Epithelial cell of prostate (primary cell): ENCODE data around the gene HOXC10.

Experiments
- DNase-seq: peaks from one replicate; pipeline ENCODE4 v3.0.0-alpha.2; 2011; ENCODE audit warnings: low read depth, low spot score
- H3K27ac ChIP-seq: fragments of 450-650 bp; 2 replicates; pipeline ENCODE4 v1.5.1; 2017; ENCODE audit warnings: mild to moderate bottlenecking

The HOXC10 gene

DNA sequence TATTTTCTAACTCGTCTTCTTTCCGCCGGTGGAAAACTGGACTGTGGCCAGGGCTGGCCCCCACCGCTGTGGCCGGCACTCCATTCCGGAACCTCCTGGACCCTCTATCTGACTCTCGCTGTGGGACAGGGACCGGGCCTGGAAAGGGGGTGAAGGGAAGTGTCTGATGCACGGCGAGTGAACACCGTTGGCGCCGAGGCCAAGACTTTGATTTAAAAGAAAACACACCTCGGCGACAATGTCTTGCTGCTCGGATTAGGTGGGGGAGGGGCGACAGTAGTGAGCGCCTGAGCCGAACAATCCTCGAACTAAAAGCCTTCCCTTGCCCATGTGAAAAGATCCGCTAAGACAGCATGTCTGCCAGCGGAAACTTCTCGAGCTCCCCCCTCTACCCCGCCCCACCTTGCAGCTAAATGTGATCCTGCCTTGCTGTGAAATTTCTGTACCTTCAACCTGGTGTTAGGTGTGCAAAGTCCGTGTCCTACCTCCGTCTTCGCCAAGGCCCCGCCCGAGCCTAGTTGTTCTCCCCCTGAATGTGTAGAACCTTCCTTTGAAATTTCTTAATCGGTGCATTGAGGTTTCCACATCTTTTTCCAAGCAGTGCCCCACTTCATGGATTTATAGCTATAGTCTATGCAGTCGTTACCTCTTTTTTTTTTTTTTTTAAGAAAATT, 9.3 kb upstream of the HOXC10 start:
- no peak for DNase-seq
- H3K27ac ChIP-seq, result no peak overlapping the region

DNA sequence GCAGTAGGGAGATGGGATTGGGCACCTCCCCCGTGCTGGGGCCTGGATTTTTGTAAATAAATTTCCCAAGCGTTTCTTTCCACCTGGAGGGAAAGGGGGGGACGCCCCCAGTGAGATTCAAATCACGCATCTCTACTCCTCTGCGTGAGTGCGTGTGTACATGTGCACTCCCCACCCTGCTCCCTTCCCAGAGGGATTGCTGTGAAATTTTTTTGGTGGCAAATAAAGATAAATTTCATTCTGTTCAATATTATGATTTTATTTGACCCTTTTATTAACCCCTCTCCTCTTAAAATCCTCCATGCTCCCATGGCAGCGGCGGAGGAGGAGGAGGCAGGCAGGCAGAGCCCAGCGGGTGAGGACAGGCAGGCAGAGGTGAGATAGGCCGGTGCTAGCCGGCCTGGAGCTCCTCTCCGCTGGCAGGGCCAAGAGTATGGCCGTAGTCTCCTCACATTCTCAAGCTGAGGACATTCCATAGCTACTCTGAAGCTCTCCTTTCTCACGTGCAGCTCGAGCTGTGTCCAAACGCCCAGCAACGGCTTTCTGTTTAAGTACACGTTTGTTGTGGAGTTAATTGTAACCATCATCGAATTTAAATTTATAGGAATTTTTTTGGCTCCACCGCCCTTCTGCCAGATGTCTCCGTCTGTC, 8.6 kb upstream of the HOXC10 start:
- no peak for DNase-seq
- no peak overlapping the region for H3K27ac ChIP-seq

DNA sequence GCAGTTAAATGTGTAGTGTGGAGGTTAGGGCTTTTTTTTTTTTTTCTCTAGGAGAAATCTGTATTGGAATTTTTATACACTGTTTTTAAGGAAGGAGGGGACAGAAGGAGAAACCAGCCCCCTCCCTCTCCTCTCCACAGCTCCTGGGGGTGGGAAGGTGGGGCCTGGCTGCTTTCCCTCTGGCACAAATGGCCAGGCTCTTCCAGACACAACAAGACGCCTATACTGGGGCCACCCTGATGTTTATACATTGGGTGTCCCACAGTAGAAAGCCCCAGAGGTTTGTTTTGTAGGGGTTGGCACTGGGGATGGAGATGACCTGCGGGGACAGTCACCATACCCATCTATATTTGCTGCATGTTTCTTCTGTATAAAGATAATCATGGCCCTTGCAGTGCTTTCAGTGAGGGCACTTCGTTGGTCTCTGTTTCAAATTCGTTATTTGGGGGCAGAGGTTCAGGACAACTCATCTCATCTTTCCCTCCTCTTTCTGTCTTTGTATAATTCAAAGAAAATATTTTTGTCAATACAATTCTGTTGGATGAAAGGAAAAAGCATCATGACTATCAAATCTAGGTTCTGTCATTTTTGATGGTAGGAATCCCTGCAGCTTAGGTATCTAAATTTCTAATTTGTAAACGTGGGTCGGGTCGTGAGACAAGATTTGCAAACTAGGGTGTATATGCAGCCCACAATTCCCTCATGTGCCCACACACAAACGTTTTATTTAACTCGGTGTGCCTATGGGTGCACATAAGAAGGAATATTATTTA, 7.9 kb upstream of the HOXC10 start:
- no peak for DNase-seq
- no peak overlapping the region for H3K27ac ChIP-seq

DNA sequence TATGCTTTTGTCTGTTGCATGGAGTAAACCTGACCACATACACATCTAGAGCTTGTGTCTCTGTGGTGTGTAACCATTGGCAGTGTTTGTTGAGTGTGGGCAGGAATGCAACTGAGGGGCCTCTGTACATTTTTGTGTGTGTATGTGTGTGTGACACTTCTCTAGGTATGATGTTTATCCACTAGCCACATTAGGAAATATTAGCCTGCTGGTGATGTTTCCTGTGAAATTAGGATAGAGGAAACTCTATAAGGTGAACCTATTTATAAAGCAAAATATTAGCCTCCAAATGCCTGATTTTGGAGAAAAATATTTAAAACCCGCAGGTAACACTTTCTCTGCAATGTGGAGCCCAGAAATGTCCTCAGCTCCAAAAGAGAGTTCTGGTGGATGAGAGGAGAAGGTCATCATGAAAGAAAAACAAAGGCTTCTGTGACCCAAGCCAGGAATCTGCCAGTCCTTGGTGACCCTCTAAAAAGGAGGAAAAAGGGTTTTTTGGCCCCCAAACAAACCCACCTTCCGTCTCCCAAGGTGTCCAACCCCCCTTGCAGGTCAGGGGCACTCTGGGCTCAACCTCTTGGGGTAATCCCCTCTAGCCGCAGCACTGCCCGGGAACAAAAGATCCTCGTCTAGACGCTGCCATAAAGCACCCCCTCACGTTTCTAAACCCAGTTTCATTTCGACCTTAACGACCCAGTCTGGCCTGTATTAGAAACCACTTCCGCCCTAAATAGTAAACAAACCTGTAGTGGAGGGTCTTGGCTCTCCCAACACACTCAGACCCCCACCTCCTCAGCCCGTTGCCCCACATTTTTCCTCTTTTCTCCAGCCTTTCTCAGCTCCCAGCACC, 7.1 kb upstream of the HOXC10 start:
- no peak for DNase-seq
- H3K27ac ChIP-seq, result no peak overlapping the region

DNA sequence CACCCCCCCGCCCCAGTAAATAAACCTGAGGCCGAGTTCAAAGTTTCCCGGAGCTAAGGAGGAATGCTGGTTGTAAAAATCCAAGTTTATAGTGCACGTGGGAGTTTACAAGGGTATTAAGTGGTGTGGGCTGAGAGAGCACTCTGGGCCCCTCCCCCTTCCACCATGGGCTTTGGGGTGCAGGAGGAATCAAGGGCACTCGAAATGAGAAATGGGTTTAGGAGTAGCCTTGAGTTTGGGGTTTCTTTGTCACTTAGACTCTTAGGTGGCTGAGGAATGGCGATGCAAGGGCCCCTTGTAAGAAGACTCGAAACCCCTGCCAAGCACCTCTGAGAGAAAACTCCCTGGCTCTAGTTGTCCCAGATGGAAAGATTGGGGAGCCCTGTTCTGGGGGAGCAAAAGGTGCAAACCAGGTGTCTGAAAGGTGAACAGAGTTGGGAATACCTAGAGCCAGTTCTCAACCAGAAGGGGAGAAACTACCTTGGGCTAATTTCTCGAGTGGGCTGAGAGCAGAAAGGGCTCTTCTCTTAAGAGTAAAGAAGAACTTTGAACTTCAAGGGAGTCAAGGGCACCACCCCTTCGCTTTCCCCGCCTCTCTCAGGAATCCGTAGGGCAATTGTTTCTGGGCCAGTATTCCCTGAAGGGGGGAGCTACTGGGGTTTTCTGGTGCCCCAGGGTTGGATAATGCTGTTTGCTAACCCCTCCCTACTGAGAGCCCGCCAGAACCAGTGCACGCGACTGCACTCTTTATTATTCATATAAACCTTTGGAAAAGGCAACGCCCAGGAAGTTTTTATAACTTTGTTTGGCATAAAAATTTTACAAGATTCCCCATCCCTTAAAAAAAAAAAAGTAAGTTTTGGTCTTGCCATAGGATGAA, 6.2 kb upstream of the HOXC10 start:
- no peak for DNase-seq
- H3K27ac ChIP-seq, result no peak overlapping the region

DNA sequence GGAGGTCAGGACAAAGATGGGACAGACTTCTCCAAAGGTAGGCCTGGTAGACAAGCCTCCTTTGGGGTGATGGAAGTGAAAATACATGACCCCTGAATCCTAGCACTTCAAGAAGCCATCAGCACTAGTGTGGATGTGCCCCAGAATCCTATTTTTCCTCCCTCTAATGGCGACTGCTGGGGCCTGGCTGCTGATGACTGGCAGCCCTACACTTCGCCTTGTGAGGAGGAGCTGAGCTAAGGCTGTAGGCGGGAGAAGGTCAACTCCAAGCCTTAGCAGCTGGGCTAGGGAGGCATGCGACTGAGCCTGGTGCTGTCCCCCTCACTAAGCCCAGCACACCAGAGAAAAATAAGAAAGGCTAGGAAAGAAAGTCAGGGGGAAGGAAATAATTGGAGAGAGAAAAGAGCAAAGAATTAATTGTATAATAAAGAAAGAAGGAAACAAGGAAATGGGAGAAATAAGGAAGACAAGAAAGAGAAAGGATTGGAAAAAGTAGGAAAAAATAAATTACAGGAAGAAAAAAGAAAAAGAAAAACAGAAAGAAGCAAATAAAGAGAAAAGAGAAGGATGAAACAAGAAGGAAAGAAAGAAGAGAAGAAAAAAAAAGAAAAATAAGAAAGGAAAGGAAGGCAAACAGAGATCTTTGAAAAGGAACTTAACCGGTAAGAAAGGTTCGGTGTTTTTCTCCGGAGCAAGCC, 4.7 kb upstream of the HOXC10 start:
- H3K27ac ChIP-seq, result no peak overlapping the region
- no peak for DNase-seq

DNA sequence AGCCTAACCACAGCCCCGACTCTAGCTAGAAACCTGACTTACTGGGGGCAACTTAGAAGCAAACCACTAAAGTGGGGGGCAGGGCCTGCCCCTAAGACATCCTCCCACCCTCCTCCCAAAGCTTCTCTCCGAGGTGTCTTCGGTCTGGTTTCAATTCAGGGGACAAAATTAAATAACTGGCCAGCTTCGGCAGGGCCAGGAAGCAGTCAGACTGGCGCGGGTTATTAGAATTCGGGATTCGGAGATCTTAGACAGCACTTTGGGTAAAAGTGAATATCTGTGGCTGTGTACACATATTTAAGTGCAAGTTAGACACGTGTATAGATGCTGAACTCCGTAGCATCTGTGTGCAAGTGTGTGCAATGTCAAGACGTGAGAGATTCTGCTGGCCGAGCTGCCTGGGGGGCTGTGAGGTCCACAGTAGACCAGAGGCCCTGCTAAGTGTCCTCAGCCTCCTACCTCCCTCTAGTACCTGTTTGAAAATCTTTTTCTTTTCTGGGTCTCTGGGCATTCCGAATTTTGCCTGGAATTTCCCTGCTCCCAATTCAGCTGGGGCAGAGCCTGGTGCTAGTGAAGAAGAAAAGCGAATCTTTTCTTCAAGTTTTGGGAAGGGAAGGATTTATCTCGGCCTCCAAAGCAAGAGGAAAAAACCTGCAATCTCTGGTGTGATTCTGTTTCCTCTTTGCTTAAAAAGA, 4.0 kb upstream of the HOXC10 start:
- DNase-seq, result no peak
- H3K27ac ChIP-seq, result no peak overlapping the region

DNA sequence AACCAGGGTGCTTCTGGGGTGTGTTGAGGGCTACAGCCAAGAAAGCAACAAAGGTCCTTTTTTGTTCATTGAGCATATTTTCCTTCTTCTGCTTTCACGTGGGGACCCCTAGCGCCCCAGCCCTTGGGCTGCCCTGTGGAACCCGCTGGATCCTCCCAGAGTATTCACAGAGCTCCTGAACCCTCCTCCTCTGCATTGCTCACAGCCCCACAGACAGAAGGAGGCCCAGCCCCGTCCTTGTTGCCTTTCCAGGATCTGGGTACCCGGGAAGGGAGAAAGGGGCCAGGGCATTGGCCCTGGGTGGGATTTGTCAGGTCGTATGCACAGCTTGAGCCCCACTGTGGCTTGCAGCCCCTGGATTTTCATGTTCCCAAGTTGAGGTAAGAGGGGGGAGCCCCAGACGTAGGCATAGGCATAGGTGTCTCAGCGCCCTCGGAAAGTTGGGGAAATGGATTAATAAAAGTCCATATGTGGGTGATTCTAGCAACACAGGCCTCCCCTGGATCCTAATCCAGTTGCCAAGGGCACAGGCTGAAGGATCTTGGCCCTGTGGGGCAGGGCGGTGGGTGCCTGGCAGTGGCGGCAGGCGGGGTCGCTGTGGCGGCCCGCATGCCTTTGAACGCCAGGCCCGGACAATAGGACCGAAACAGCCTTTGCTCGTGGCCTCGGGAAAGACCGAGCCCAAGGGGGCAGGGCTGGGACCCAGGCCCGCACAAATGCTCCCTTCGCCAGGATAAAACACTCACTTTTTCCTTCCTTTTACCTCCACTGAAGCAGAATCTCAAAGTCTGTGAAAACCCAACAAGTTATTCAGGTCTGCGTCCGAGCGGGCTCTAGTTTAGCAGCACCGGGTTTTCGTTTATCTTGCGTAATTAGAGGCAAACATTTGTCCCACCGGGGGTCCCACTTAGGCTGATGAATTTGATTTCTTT, 3.0 kb upstream of the HOXC10 start:
- no peak for DNase-seq
- H3K27ac ChIP-seq, result no peak overlapping the region

DNA sequence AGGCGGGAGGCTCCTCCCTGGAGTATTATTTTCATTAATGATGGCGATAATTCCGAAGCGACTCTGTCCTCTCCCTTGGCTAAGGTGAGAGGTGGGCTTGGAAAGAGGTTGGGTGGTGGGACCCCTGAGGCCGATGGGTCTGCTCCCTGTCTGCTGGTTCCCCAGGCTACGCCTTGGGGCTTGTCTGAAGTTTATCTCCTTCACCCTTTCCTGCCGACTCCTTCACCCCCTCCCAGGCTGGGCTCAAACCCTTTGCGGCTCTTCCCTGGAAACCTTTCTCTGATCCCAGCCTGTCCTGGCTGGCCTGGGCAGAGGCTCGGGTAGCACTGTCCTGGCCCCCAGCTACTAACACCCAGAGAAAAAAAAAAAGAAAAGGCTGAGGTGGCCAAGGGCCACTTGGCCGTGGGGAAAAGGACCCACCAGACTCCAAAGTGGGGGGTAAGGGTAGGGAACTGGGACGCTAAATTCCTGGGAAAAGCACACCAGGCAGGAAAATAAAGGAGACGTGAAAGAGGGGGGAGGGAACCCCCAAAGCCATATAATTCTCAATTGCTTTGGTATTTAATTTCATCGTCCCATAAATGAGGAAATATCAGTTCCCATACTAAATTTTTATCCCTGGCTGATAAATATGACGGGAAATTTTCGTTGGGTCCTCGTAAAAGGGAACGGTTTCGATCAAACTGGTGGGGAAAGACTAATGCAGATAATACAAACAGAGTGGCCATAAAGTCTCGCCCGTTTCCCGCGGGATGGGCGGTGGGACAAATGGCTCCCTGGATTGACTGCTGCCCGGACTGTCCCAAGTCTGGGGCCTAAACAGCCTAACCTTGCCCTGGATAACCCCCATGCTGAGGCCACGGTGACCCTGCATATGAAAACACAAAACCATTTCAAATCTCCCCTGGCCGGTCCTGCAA, 2.0 kb upstream of the HOXC10 start:
- DNase-seq, result no peak
- H3K27ac ChIP-seq, result no peak overlapping the region

DNA sequence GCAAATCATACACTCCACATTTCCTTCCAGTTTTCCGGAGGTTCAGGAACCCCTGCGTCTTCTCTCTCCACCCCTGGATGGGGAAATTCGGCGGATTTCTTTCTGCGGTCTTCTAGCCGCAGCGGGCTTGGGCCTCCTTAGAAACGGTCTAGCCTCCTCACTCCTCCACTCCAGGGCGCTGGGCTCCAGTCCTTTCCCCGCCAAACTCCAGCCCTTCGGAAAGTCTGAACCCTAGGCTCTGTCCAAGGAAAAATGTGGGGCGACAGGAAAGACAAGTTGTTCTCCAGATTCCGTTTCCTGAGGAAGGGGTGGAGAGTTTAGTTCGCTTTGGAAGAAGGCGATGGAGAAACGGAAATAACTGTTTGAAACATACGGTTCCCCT, 1.4 kb upstream of the HOXC10 start:
- DNase-seq, result no peak
- no peak overlapping the region for H3K27ac ChIP-seq

DNA sequence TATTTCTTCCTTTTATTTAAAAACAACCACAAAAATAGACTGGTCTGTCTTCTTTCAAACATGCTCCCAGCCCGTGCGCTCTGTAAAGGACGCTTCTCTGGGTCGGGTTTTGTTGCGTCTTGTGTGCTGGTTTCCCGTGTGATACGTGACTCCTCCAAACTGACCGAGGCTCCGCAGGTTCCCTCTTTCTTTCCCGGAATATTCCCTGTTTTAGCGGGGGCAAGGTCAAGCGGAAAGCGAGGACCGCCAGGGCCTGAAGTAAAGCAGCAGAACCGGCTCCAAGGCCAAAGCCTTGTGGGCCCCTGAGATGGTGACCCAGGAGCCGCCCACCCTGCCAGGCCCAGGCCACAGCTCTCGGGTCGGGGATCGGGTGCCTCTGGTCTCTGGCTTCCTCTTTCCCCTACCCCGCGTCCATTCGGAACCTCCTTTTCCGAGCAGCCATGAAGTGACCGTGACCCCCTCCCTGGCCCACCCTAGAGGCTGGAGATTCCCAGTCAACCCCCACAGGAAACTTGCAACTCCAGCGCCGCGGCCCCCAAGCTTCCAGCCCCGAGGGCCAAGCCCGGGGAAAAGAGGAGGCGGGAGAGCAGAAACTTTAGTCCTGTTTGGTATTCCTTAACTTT, 885 bp upstream of the HOXC10 start:
- no peak overlapping the region for H3K27ac ChIP-seq
- DNase-seq, result no peak

DNA sequence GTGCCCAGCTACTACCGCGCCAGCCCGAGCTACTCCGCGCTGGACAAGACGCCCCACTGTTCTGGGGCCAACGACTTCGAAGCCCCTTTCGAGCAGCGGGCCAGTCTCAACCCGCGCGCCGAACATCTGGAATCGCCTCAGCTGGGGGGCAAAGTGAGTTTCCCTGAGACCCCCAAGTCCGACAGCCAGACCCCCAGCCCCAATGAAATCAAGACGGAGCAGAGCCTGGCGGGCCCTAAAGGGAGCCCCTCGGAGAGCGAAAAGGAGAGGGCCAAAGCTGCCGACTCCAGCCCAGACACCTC, 697 bp downstream of the HOXC10 start:
- no peak overlapping the region for H3K27ac ChIP-seq
- DNase-seq, result no peak

DNA sequence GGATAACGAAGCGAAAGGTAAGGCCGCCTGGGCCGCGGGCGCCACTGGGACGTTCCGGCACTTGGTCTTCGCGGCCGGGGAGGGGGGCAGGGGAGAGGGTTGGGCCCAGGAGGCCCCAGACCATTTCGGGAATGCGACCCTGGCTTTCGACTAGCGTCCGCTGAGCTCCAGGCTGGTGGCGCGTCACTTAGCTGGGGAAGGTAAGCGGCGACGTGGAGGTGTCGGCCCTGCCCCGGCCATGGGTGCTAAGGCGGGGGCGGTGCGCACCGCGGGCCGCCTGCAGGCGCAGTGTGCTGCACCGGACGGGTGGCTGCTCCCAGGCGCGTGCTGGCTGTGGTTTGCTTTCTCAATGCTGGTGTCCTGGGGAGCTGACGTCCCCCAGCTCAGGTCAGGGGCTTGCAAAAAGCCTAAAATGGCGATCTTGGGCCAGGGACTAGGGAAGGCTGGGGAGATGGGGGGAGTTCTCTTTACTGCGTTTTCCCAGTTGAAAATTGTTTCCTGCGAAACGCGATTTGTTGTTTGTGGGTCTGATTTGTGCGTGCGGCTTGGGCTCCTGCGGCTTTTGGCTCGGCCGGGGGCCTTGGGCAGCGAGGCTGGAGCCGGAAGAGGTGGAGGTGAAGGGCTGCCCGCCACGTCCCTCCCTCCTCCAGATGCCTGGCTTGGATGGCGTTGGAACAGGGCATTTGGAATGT, 1.2 kb downstream of the HOXC10 start:
- no peak for DNase-seq
- H3K27ac ChIP-seq, result no peak overlapping the region

DNA sequence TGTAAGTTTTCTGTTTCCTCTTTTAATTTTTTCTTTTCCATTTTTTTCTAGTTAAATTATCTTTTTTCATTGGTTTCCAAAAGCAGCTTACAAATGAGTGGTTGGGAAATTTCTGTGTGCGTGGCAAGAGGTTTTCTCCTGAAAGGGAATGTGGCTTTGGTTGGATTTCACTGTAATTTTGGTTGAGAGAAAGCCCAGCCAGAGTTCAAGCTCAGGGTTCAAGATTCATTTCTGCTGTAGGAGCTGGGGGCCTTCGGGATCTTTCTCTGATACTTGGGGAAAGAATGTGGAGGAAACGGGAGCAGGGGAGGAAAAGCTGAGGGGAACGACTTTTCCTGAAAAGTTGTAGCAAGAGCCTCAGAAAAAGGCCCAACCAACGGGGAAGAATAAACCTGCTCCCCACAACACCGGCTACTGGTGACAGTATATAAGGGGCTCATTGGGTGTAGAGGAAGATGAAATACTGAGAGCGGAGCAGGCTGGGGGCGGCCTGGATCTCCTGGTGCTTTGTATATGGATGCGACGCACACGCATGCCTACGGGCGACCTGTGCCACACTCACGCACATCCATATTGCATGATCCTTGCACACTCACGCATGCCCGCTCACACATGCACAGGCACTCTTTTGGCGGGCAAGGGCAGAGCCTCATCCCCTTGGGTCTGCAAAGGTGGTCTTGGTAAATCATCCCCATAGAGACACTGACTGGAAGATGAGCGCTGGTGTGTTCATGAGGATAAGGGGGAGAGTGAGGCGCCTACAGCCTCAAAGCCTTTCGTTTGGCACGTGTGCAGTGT, 1.9 kb downstream of the HOXC10 start:
- DNase-seq, result no peak
- no peak overlapping the region for H3K27ac ChIP-seq

DNA sequence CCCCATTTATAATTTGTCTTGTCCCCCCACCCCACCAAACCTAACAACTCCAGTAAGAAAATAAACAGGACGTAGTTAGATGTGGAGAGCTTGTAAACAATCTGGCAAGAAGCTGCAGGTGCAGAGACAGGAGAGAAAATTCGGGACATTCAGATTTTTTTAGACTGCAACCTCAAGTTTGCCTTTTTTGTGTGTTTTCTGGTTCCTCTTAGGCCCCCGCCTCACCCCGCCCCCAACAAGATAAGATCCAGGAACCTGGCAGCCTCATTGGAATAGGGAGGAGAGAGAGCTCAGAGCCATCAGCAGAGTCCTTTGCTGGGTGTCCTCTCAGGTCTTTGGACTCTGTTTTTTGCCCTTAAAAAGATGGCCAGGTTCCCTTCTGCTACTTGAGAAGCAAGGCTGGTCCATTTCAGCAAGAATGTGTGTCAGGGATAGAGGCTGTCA, 2.9 kb downstream of the HOXC10 start:
- no peak overlapping the region for H3K27ac ChIP-seq
- no peak for DNase-seq
